Adrenal gland (tissue), 12 donors: ENCODE measurements around the gene TMEM200B. TPM values are rescaled to one million over a fixed set of nuclear protein-coding genes. Genes with fewer than 3 reads are reported as not detected.

ENCODE experiments used
- DNase-seq, 7 donors: peaks; one replicate each; pipeline ENCODE4 v3.0.0-alpha.2; 2019 to 2020
- H3K27ac ChIP-seq, 5 donors: fragments of 200-600 bp; sonication (generic) in 4 of 5; 1 replicate in 3 of 5; 2 replicates in 2 of 5; pipeline versions ENCODE4 v1.5.1 to v1.8.0; 2016 to 2020; ENCODE audit warnings: mild to moderate bottlenecking in 1 of 5
- H3K27me3 ChIP-seq: fragments of 200-600 bp; 2 replicates; pipeline ENCODE4 v1.8.0; 2021
- H3K36me3 ChIP-seq, 2 donors: fragments of 200-600 bp; replicated peaks in 1 of 2; 1 replicate in 1 of 2; 2 replicates in 1 of 2; pipeline versions ENCODE4 v1.5.1 to v1.8.0; 2018 to 2022
- H3K4me1 ChIP-seq, 2 donors: fragments of 200-600 bp; replicated peaks in 1 of 2; 1 replicate in 1 of 2; 2 replicates in 1 of 2; pipeline versions ENCODE4 v1.5.1 to v1.8.0; 2018 to 2021
- H3K4me3 ChIP-seq, 4 donors: fragments of 200-600 bp; sonication (generic) in 3 of 4; one replicate each; pipeline ENCODE4 v1.5.1; 2016 to 2018
- H3K9me3 ChIP-seq, 3 donors: fragments of 200-600 bp; sonication (generic) in 1 of 3; replicated peaks in 1 of 3; 1 replicate in 2 of 3; 2 replicates in 1 of 3; pipeline versions ENCODE4 v1.5.1 to v1.8.0; 2016 to 2021
- CTCF ChIP-seq, 6 experiments: fragments of 450-650 bp in 4 of 6; fragments of 200-600 bp in 2 of 6; sonication (generic) in 1 of 6; IDR thresholded peaks; 1 replicate in 5 of 6; 2 replicates in 1 of 6; pipeline versions ENCODE4 v1.5.1 to v1.8.0; 2016 to 2021; ENCODE audit warnings: antibody characterized with exemption in 6 of 6, mild to moderate bottlenecking in 2 of 6, moderate library complexity in 1 of 6
- POLR2A ChIP-seq, 2 donors: fragments of 450-650 bp; IDR thresholded peaks; one replicate each; pipeline ENCODE4 v1.6.1; 2017; ENCODE audit warnings: antibody characterized with exemption in 2 of 2, mild to moderate bottlenecking in 2 of 2, moderate library complexity in 1 of 2
- WGBS, 4 donors: extraction: QIAGEN DNeasy Blood & Tissue Kit in 2 of 4; methylation state at CpG; one replicate each; pipeline versions ENCODE4 v1.1.5 to v1.1.7; 2013 to 2017; 5-methylcytosine and 5-hydroxymethylcytosine counted together
- intact Hi-C, 2 donors: fragments of 100-400 bp; cut with DNase I; formaldehyde crosslinking; loops; one replicate each; pipeline versions ENCODE4 v1.14.1 to v1.15.0; 2022 to 2023
- polyA plus RNA-seq, 3 donors: library from polyadenylated mRNA; stranded (reverse); fragments of 200-250 nt in 2 of 3; fragments of 350-450 nt in 1 of 3; fragmentation: Illumina TruSeq in 1 of 3; extraction: RNeasy Lipid Tissue Mini Kit (QIAGEN cat#74804) in 1 of 3; gene quantifications; one replicate each; pipeline ENCODE4 v1.2.3, GENCODE V29; 2013 to 2014
- total RNA-seq, 9 donors: library from RNA; depleted of rRNA in 4 of 9; stranded (reverse); fragments of >200 nt in 4 of 9; fragments of 120-200 nt in 1 of 9; fragmentation: NEBNext Ultra II Directional in 1 of 9; extraction: Animal tissue kit (Norgen Biotek cat#: 25700) in 1 of 9; gene quantifications; one replicate each; pipeline versions ENCODE4 v1.1.0 to v1.2.4, GENCODE V29; 2013 to 2023
- donor health status: healthy with polysubstance abuse.
- donor health status: Bipolar disorder and iron deficiency.
- donor health status: DM: yes; HTN: yes; CAD: no.
- donor health status: DM: no; HTN: no; CAD: no.
- donor health status: DM: no; HTN: no; CAD: no.
- donor health status: DM: yes; HTN: yes; CAD: no.

TMEM200B gene
- total and polyA plus RNA-seq, 12 donors: 1.8 to 13.3 (median 4.2) TPM

- Histone ChIP-seq H3K9me3 (no peaks in the 10 kb centered on the region), H3K4me1 (peaks cover 7 to 35% of the 10 kb centered on the region in 2 donors), H3K4me3 (no peak overlapping the region), H3K27me3 (no peaks in the 10 kb centered on the region), H3K36me3 (peaks cover 0 to 28% of the 10 kb centered on the region in 2 donors), H3K27ac (no peak overlapping the region)
- WGBS, 4 donors: 65 to 69% (median 67%) methylated on average over 3 of the region's 3 CpGs
- DNase-seq: no peak
- intact Hi-C loops: no loop called here
- TF ChIP-seq CTCF (IDR thresholded peaks at IDR 0.05) (no peak), POLR2A (IDR thresholded peaks at IDR 0.05) (no peak)
Measured at GRCh38 chr1:29169976-29170375, 46.3 kb upstream of the TMEM200B start.

GRCh38 chr1:29167904-29168303 is 44.2 kb upstream of the TMEM200B start:
- Histone ChIP-seq H3K4me1 (peaks cover 10 to 42% of the 10 kb centered on the region in 2 donors), H3K27me3 (no peaks in the 10 kb centered on the region), H3K36me3 (peaks cover 0 to 42% of the 10 kb centered on the region in 2 donors), H3K9me3 (no peaks in the 10 kb centered on the region), H3K4me3 (no peak overlapping the region), H3K27ac (no peak overlapping the region)
- intact Hi-C loops: no loop called here
- TF ChIP-seq CTCF (IDR thresholded peaks at IDR 0.05): no peak
- TF ChIP-seq POLR2A (IDR thresholded peaks at IDR 0.05): no peak
- 96 to 98% (median 97%) methylated on average over 9 of the region's 9 CpGs for WGBS, 4 donors
- no peak for DNase-seq

- WGBS, 4 donors: 63 to 74% (median 68%) methylated on average over 9 of the region's 9 CpGs
- Histone ChIP-seq H3K4me1 (peaks cover 10 to 50% of the 10 kb centered on the region in 2 donors), H3K36me3 (peaks cover 0 to 41% of the 10 kb centered on the region in 2 donors), H3K4me3 (no peak overlapping the region), H3K27me3 (no peaks in the 10 kb centered on the region), H3K9me3 (no peaks in the 10 kb centered on the region), H3K27ac (no peak overlapping the region)
- DNase-seq: peak in 1 of 7 donors; percentile 45
- no peak for TF ChIP-seq CTCF (IDR thresholded peaks at IDR 0.05)
- no peak for TF ChIP-seq POLR2A (IDR thresholded peaks at IDR 0.05)
- intact Hi-C loops: no loop called here
Measured at GRCh38 chr1:29166291-29166878, 42.7 kb upstream of the TMEM200B start.

GRCh38 chr1:29164588-29164987 is 40.9 kb upstream of the TMEM200B start:
- Histone ChIP-seq H3K4me3 (no peak overlapping the region), H3K36me3 (peaks cover 0 to 52% of the 10 kb centered on the region in 2 donors), H3K27ac (no peak overlapping the region), H3K4me1 (peaks cover 7 to 33% of the 10 kb centered on the region in 2 donors), H3K27me3 (no peaks in the 10 kb centered on the region), H3K9me3 (no peaks in the 10 kb centered on the region)
- DNase-seq: no peak
- TF ChIP-seq POLR2A (IDR thresholded peaks at IDR 0.05) (no peak), CTCF (IDR thresholded peaks at IDR 0.05) (no peak)
- intact Hi-C loops: no loop called here
- 84 to 94% (median 89%) methylated on average over 4 of the region's 4 CpGs for WGBS, 4 donors
